ELR (cell line): ENCODE data around the gene SULT1B1.
"Not testable (repeated sequence)": the region's sequence is repeated elsewhere in the genome, so short reads cannot be mapped to it uniquely, and the experiment has no call there.

Source experiments
- DNase-seq: peaks from one replicate; pipeline ENCODE4 v3.0.0-alpha.2; 2015; ENCODE audit warnings: low read depth

The SULT1B1 gene

GRCh38 chr4:69760455-69760854 lies at the start of gene SULT1B1:
SULT1B1 (minus strand) TSS chr4:69760620; CDS start chr4:69755217, 5,403 bp downstream.
- no peak for DNase-seq

GRCh38 chr4:69800599-69800998 lies 40.2 kb upstream of the SULT1B1 start:
- DNase-seq = peak; percentile 1

DNA sequence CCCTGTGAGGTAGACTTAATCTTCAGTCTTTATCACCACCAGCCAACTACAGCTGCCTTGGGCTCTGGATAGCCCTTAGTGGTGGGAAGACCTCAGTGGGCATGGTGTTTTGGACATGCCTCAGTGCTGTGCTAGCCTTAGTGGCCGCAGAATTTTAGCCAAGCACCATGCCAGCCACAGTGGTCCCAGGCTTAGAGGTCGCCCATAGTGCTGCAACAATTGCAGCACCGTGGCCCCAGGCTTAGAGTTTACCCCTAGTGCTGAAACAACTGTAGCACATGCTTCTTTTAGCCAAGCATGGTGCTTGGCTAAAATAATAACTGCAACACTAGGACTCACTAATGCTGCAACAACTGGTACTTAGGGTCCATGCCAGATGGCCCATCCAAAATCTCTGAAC lies 38.9 kb upstream of the SULT1B1 start:
- no peak for DNase-seq

GRCh38 chr4:69793732-69794131 lies 33.3 kb upstream of the SULT1B1 start:
- DNase-seq = no peak

- peak; percentile 6 for DNase-seq
These were observed 27.5 kb upstream of the SULT1B1 start for GRCh38 chr4:69787879-69788278.

- no peak for DNase-seq
These were observed 26.1 kb upstream of the SULT1B1 start for GRCh38 chr4:69786547-69786946.

- DNase-seq = no peak
These were observed 24.9 kb upstream of the SULT1B1 start for GRCh38 chr4:69785211-69785831.

DNA sequence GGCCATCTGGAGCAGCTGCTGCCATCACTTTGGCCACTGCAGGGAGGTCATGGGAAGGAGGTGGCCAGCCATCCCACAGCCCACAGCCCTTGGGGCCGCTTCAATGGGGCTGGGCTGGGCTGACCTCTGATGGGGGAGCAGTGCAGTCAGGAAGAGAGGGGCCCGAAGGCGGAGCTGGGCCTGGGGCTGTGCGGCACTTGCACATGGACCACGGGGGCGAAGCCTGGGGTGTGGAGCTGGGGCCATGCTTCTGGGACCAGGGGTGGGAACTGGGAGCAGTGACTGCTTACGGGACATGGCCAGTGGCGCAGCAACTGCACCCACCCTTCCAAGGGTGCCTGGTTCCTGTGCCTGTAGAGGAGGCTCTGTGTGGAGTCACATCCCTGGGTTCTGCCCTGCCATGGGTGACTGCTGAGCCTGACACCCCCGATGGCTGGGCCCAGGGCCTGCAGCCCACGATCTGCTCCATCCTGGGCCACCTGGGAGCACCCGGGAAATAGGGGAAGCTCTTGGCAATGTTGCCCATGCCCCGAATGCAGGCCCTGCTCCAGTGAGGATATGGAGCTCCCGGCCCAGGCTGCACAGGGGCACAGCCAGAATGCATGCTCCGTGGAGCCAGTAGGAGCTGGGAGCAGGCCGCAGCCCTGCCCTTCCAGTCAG lies 22.4 kb upstream of the SULT1B1 start:
- DNase-seq = no peak

DNA sequence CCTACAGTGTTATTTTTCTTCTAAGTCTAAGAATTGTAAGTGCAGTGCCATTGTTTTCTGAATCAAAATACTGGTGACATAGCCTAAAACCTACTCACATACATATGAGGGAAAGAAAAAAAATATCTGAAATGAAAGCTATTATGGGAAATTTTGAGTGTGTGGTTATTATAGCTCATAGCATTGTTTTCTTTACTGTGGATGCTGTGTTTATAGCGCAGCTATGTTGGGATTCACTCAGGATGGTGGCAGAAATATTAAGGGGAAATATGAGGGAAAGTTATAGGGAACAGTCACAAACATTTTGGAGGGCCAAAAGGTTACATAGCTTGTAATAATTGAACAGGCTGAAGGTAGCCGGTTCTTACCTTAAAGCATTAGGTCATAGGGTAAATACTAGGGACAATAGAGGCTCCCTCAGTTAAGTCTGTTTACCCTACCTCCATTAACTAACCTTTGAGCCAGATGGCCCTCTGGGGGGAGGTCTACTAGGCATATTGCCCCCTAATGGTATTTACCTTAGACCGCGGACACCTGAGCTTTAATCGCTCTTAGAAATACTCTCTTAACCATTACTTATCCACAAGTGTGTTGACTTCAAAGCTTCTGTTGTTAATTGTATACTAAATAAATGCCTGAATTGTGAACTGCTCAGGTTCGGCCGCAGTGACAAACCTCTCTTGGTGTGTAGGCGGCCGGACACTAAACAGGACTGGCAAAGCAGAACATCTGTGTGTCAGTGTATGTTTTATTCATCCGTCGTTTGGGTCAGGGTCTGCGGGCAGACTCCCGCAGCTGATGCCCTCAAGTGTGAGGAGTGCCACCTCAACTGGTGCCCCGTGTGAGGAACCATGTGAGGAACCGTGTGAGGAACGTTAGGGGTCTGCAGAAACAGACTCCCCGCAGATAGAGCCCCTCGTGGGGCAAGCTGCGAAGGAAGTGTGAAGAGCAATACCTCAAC lies 21.3 kb upstream of the SULT1B1 start:
- DNase-seq = no peak

DNA sequence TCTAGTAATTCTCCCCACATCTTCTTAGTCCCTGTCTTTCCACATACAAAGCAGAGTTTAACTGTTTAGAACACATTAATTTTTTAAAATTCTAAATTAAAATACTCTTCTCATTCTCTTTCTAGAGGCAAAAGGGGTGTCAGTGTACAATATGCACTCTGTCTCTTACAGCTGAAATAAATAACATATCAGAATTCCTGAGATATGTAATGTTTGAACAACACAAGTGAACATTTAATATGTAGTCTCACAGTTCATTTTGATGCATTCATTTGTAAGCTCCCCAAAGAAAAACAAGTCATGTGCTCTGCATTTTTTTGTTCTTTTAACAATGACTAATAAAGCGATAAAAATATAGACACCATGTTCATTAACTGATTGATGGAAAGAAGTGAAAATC lies 19.7 kb upstream of the SULT1B1 start:
- no peak for DNase-seq

GRCh38 chr4:69776696-69777095 lies 16.3 kb upstream of the SULT1B1 start:
- DNase-seq = no peak

GRCh38 chr4:69775321-69775867 lies 15.0 kb upstream of the SULT1B1 start:
- no peak for DNase-seq

GRCh38 chr4:69773484-69773883 lies 13.1 kb upstream of the SULT1B1 start:
- DNase-seq = no peak

DNA sequence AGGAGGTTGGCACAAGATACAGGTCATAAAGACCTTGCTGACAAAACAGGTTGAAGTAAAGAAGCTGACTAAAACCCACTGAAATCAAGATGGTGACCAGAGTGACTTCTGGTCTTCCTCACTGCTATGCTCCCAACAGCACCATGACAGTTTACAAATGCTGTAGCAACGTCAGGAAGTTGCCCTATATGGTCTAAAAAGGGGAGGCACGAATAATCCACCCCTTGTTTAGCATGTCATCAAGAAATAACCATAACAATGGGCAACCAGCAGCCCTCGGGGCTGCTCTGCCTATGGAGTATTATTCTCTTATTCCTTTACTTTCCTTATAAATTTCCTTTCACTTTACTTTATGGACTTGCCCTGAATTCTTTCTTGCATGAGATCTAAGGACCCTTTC lies 8.1 kb upstream of the SULT1B1 start:
- DNase-seq = not testable (repeated sequence)

- no peak for DNase-seq
These were observed 5.3 kb upstream of the SULT1B1 start for GRCh38 chr4:69765751-69766150.

DNA sequence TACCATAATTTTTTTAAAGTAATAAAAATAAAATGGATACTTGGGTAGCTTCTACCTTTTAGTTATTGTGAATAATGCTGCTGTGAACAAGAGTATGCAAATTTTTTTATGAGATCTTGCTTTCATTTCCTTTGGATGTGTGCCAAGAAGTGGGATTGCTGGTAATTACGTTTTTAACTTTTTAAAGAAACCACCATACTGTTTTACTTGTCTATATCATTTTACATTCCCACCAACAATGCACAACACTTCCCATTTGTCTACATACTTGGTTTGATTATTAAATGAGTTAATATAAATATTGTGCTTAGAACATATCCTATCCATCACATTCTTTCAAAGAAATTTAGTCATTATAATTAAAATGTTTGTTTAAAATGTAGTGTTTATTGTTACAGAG lies 3.9 kb upstream of the SULT1B1 start:
- no peak for DNase-seq

DNA sequence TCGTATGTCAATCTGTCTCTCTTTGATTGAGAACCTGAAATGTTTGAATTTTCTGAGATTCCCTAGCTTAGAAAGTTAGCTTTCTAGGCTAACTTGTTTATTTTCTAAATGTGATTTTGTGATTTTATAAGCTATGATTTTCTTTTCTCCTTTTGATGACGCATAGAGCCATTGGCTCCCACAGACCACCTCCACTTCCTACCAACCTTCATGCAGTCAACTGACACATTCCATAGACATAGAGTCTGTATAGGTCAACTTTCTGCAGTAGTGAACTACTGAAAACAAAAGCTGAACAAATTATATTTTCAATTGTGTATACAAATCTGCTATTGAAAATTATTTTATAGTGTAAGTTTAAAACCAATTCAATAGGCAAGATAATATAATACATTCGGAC lies 2.8 kb upstream of the SULT1B1 start:
- no peak for DNase-seq

DNA sequence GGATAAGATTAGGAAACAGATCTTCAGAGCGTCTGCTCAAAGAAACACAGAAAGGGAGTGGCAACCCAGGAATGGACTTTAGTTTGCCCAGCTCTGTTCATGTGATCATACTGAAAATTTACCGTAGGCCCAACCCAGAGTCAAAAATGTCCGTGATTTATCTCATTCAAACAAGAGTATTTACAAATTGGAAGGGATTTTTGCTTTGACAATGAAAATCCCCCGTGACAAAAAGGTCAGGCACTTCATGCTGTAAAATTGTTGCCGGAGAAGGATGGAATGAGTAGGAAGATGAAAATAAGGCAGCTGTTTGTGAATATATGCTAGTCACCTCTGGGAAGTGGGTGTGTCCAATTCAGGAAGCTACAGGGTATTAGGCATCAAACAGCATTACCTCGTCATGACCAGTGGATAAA lies 1.2 kb downstream of the SULT1B1 start:
- DNase-seq = no peak

GRCh38 chr4:69757464-69757863 lies 3.0 kb downstream of the SULT1B1 start:
- DNase-seq = no peak

- no peak for DNase-seq
These were observed 5.4 kb downstream of the SULT1B1 start for GRCh38 chr4:69754926-69755580.

DNA sequence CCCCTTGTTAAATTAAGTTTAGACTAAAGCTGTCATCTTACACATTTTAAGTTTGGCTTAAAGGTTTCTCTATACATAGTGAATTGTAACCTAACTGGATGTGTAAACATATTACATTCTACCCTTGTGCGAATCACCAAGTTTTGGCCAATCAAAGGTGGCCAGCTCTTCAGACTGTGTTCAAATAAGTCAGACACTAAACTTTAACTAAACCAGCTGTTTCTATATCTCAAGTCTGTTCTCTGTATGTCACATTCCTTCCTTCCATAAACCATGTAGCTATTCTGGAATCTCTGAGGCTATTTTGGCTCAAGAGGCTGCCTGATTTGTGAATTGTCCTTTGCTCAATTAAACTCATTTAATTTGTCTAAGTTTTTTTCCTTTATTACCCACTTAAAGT lies 6.7 kb downstream of the SULT1B1 start:
- no peak for DNase-seq

DNA sequence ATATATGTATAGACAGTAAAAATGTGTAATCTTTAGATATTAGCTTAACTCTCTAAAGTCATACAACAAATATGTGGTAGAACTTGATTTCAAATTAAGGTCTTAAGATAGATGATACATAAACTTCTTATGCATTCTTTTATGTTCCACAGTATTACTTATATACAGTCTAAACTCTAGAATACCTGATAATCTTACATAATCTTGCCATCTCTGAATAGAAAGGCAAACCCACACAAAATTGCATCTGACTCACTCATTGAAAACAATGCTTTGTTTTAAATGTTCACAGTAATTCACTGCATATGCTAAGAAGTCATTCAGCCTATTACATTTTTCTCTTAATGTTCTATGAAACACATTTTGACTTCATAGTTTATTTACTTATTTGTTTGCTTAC lies 10.1 kb downstream of the SULT1B1 start:
- no peak for DNase-seq
